GM19328 (cell line): ENCODE measurements around the gene CDIP1.

ENCODE experiments used
- ATAC-seq: cut with Tn5 transposase; IDR thresholded peaks from one replicate; pipeline ENCODE4 v1.9.1; 2021; ENCODE audit warnings: mild to moderate bottlenecking, moderate library complexity; ENCODE audit not compliant: unreplicated experiment

CDIP1 gene

DNA sequence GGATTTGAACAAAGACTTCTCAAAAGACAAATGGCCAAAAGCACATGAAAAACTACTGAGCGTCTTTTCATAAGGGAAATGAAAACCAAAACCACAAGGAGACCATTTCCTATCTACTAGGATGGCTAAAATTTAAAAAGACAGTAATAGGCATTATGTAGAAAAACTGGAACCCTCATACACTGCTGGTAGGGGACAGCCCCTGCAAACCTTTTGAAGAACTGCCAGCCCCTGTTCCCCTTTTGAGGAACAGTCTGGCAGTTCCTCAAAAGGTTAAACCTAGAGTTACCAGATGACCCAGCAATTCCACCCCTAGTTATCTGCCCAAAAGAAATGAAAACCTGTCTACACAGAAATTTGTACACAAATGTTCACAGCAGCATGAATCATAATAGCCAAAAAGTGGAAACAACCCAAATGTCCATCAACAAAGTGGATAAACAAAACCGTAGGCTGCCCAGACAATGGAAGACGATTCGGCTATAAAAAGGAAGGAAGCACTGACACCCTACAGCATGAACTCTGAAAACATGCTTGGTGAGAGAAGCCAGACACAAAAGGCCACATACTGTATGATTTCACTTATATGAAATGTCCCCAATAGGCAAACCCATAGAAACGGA lies 22.9 kb downstream of the CDIP1 start:
- ATAC-seq: no peak

- ATAC-seq: no peak
These were observed 24.0 kb downstream of the CDIP1 start for GRCh38 chr16:4514606-4515005.

DNA sequence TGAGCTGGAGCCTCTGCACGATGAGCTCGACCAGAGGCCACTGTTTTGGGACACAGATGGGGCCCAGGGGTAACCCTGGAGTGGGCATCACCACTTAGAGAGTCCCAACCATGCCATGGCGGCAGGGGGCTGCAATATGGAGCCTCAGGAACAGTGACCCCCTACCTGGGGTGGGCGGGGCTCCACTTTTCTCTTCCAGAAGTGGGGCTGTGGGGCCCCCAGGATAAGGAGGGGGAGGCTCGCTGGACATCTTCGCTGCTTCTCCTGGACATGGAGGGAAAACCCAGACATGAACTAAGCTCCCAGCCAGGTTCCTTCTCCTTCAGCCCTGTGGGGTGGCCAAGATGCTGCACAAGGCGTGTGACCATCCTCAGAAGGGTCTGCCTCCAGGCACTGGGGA lies 24.7 kb downstream of the CDIP1 start:
- no peak for ATAC-seq

DNA sequence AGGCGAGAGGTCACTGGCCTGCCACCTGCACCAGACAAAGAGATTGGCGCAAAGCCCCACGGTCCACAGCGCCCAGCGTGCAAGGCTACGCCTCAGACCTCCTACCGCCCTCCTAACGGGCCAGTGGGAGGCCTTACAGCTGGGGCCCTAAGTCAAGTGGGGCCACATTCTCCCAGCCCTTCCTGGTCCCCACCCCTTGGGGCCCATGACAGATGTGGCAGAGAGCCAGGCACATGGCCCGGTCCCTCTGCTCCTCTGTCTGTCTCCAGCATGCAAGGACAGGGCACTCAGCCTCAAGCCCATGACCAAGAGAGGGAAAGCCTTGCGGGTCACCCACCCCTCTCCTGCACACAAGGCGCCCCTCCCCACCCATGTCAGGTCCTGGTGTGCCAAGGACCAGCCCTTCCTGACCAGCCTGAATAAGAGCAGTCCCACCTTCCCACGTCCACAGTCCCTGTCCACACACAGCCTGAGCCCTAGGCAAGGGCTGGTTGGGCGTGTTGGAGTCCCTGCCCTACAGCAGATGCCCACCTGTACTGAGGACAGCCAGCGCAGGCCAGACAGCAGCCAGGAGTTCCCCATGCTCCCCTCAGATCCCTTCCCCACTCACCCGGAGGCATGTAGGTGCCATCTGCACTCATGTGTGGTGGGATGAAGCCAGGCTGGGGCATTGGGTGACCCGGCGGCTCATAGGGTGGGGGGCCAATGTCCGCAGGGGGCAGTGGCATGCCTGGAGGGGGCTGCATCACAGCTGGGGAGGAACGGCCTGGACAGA lies 25.3 kb downstream of the CDIP1 start:
- no peak for ATAC-seq

DNA sequence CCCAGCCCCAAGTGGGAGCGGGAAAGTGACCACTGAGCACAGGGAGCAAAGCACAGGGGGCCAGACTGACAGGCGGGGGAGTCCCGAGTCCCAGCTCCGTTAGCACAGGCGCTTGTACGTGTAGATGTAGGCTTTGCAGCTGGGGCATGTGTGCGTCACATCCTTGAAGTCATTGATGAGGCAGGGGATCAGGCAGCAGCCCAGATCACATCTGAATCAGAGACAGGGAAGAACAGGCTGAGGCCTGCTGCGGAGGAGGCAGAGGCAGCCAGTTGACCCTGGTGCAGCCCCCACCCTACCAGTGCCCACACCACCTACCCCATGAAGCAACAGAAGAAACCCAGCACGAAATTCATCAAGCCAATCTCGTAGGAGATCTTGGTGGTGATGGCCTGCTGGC lies 26.1 kb downstream of the CDIP1 start:
- ATAC-seq: no peak

DNA sequence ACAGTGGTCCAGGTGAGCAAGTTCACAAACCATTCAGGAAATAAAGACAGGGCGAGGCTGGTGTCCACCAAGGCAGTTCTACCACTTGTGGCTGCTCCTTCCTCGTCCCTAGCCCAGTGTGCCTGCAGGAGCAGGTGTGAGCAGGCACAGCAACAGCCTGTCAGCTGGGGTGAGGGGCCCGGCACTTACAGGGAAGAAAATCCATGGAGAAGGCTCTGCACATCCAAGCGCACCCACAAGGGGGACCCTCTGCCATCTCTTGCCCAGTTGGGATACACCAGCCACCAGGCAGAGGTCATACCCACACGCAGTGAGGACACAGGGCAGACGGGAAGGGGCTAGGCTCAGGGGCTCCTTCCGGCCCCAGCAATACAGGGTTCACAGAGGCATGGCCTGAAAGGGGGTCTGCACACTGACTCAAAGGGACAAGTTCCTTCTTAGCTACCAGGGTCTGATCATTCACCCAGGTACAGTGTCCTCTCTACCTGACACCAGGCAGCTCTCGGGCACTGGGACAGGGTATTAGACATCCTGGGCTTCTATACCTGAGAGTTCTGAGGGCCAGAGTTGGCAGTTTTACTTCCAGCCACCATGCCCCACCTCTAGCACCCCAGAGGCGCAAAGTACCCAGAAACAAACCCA lies 27.0 kb downstream of the CDIP1 start:
- no peak for ATAC-seq

DNA sequence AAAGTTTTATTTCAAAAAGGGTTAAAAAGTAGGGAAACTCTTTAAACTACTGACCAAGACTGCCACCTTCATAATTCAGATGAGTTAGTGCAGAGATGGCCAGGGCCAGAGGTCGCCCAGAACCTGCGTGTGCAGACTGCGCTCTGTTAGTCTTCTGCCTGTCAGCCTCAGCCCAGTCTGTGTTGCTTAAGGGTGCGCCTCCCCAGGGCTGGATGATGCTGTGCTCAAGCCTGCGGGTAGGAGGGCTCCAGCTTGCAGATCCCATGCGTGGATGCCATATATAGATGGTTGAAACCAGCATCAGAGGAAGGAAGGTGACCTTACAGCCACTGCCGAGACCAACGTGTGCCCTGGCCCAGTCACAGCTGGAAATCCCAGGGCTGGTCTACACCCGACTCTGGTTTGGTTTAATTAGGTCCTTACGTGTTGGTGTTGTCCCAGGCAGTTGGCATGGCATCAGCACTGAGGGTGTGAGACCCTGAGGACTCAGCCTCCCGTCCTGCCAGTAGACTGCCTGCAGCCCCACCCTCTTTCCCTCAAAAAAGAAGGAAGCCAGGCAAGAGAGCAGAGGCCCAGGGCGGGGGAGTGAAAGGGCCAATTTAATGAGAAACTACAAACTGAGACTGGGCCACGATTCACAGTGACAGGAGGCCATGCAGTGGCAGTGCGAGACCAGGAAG lies 27.7 kb downstream of the CDIP1 start:
- no peak for ATAC-seq

GRCh38 chr16:4510131-4510530 lies 28.4 kb downstream of the CDIP1 start:
- no peak for ATAC-seq

- ATAC-seq: no peak
These were observed 29.2 kb downstream of the CDIP1 start for GRCh38 chr16:4509420-4509819.

- no peak for ATAC-seq
These were observed 29.8 kb downstream of the CDIP1 start for GRCh38 chr16:4508806-4509205.

- no peak for ATAC-seq
These were observed 30.8 kb downstream of the CDIP1 start for GRCh38 chr16:4507588-4508345.

DNA sequence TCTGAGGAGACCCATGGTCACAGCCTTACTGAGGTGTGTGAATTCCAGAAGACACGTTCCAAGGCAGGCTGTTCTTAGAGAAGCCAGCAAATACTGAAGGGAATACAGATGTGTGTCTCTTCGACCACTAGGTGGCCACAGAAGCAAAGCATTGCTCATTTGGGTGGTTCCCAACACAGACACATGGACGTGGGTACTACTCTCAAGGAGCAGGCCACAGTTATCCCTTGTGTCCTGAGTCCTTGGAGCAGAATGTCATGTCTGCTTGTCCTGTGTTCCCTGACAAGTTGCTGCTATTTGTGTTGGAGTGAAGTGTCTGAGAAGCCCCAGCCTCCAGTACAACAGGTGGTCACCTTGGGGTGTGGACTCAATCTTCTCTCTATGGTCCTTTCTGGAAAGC lies 32.1 kb downstream of the CDIP1 start:
- ATAC-seq: no peak

DNA sequence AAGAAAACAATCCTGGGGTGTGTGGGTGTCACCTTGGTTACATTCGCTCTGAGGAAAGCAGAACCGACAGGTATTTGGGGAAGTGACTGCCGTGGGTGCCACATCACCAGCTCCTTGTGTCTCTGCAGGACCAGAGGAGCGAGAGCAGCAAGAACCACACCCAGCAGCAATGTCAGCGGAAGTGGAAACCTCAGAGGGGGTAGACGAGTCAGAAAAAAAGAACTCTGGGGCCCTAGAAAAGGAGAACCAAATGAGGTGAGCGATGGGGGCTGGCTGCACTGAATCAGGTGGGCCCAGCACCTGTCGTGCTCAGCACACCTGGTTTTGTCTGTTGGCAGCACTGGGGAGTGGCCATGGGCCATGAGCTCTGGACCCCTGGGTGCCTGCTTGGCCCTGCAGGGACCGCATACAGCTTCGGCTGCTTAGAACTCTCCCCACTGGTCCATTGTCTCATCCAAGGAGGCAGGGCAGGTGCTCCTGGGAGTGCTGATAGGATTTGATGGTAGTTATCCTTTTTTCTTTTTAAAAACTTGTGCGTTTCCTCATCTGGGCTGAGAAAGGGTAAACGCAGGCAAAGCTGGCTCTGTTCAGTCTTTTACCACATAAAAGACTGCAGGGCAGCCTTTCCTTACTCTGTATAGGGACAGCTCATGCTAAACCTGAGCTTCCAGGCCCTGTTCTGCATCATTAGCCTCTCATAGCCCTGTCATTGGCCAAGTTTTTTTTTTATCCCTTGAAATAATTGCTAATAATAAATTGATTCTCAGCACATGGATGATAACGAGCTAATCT lies 33.0 kb downstream of the CDIP1 start:
- ATAC-seq: peak; percentile 71

GRCh38 chr16:4501071-4501478 lies 37.5 kb downstream of the CDIP1 start:
- no peak for ATAC-seq

DNA sequence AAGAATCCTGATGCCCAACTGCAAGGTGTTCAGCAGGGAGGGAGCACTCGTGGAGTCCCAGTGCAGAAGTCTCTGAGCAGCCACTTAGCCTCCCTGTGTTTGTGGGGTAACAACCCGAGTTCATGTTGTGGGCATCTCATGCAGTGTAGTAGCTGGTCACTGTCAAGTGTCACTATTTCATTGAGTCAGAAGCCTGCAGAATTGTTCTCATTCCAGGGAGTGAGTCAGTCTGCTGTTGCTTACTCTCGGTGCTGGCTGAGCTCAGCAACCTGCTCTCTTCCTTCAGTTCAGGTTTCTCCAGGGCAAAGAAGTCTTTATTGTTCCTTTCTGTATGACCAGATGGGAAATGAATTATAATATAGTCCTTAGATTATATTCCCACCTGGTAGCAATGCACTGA lies 38.3 kb downstream of the CDIP1 start:
- ATAC-seq: no peak

GRCh38 chr16:4499196-4499555 lies 39.4 kb downstream of the CDIP1 start:
- no peak for ATAC-seq

GRCh38 chr16:4498546-4499195 lies 39.9 kb downstream of the CDIP1 start:
- ATAC-seq: no peak

- no peak for ATAC-seq
These were observed 42.3 kb downstream of the CDIP1 start for GRCh38 chr16:4496305-4496704.

- ATAC-seq: no peak
These were observed 42.8 kb downstream of the CDIP1 start for GRCh38 chr16:4495766-4496165.
